ENCODE data around the gene TSPAN2.

- TF ChIP-seq CTCF (conservative IDR thresholded peaks at IDR 0.05; ENCODE audit: low read length) = no peak
- TF ChIP-seq EZH2phosphoT487 (IDR thresholded peaks at IDR 0.05; ENCODE audit: borderline replicate concordance, low read depth, low read length) = no peak
These were observed 12.9 kb downstream of the TSPAN2 start for GRCh38 chr1:115076384-115076915.

Measured in OCI-LY7 (cell line).